ENCODE data around the gene KRTAP5-9.
A peak's percentile ranks its signal among the peaks of the same experiment; 100 is the strongest.

- TF ChIP-seq CTCF (IDR thresholded peaks at IDR 0.05; ENCODE audit: poor library complexity) = peak; percentile 66
- TF ChIP-seq EZH2 (IDR thresholded peaks at IDR 0.05; ENCODE audit: borderline replicate concordance) = no peak
- no peak for TF ChIP-seq EZH2phosphoT487 (IDR thresholded peaks at IDR 0.05; ENCODE audit: low read depth, severe bottlenecking, unreplicated experiment)
These were observed 32.1 kb downstream of the KRTAP5-9 start for GRCh38 chr11:71580057-71581003.

All from hepatocyte (in vitro differentiated cells).